ENCODE measurements around the gene TMEM115. TPM values are rescaled to one million over a fixed set of nuclear protein-coding genes. Genes with fewer than 3 reads are reported as not detected.

The TMEM115 gene
- total and polyA plus RNA-seq, 7 donors, result 20.4 to 49.6 (median 29.1) TPM

DNA sequence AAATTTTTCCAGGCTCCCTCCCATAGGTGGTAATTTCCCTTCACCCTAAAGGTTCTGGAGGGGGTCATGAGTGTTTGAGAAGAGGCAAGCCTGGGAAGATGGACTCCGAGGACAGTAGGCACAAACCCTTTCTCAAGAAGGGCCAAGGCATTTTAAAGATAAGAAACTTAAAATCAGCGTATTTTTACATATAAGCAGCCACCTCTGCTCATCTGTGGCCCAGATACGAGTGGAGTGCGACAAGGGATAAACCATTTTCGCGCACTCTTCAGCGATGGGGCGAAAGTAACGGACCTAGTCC, 19.2 kb downstream of the TMEM115 start:
- ATAC-seq (no peak), DNase-seq (no peak)
- TF ChIP-seq CTCF (IDR thresholded peaks at IDR 0.05), result no peak
- intact Hi-C loops (cut with DNase I), result no loop called here
- 42 to 66% (median 59%) methylated on average over 8 to 9 of the region's 9 CpGs for WGBS, 3 donors
- peak overlapping the region; percentile 93 for H3K4me3 ChIP-seq
- H3K27me3 ChIP-seq (ENCODE audit: insufficient read depth in 3 of 3, low read length in 2 of 3), result no peaks in the 10 kb centered on the region
- no peaks in the 10 kb centered on the region for H3K36me3 ChIP-seq (ENCODE audit: insufficient read depth in 1 of 2, low read depth in 1 of 2)
- peaks cover 33% of the 10 kb centered on the region for H3K4me1 ChIP-seq
- peak overlapping the region; percentile 95 for H3K27ac ChIP-seq
- H3K9me3 ChIP-seq, result no peaks in the 10 kb centered on the region

DNA sequence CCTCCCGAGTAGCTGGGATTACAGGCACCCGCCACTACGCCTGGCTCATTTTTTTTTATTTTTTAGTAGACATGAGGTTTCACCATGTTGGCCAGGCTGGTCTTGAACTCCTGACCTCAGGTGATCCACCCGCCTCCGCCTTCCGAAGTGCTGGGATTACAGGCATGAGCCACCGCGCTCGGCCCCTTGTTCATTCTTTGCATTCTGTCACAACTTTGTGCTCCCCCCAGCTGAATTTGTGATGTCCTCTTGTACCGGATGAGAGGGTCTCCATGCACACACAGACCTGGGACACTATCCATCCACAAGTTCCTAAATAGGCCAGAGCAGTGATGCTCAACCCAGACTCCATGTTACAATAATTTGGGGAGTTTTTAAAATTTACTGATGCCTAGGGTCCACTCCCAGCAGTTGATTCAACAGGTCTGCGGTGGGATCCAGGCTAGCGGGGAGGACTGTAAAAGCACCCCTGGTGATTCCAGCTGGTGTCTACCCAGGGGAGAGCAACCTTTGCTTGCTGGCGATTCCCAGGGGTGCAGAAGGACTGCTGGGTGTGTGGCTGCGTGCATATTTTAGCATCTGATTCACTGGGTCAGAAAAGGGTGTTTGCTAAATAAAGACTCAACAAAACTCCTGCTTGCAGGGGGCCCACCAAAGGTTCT, 19.7 kb downstream of the TMEM115 start:
- Histone ChIP-seq H3K9me3 (no peaks in the 10 kb centered on the region), H3K27me3 (ENCODE audit: insufficient read depth in 3 of 3, low read length in 2 of 3) (no peaks in the 10 kb centered on the region), H3K27ac (peak overlapping the region; percentile 95), H3K4me1 (peaks cover 37% of the 10 kb centered on the region), H3K4me3 (peak overlapping the region; percentile 93), H3K36me3 (ENCODE audit: insufficient read depth in 1 of 2, low read depth in 1 of 2) (no peaks in the 10 kb centered on the region)
- no peak for DNase-seq
- intact Hi-C loops (cut with DNase I), result no loop called here
- no peak for TF ChIP-seq CTCF (IDR thresholded peaks at IDR 0.05)
- WGBS, 3 donors, result 87 to 92% (median 89%) methylated on average over 14 of the region's 14 CpGs
- no peak for ATAC-seq

DNA sequence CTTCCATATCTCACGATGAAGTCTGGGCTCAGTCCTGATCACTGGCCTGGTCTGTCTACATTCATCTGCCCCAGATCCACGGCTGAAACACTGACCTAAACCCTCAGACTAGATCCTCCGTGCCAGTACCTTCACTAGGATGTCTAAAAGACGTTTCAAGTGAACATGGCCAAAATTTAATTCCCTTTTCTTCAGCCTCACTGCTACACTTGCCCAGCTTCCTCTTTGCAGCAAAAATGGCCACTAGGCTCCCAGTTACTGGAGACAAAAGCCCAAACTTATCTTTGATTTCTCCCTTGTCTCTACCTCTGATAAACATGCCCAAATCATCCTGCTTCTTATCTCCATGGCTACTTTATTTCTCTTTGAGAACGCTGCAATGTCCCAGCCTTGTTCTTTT, 20.4 kb downstream of the TMEM115 start:
- DNase-seq (no peak), ATAC-seq (no peak)
- TF ChIP-seq CTCF (IDR thresholded peaks at IDR 0.05), result no peak
- Histone ChIP-seq H3K27ac (peak overlapping the region; percentile 95), H3K36me3 (ENCODE audit: insufficient read depth in 1 of 2, low read depth in 1 of 2) (no peaks in the 10 kb centered on the region), H3K27me3 (ENCODE audit: insufficient read depth in 3 of 3, low read length in 2 of 3) (no peaks in the 10 kb centered on the region), H3K9me3 (no peaks in the 10 kb centered on the region), H3K4me1 (peaks cover 43% of the 10 kb centered on the region), H3K4me3 (peak overlapping the region; percentile 93)
- intact Hi-C loops (cut with DNase I), result no loop called here
- 71 to 80% (median 74%) methylated on average over 5 of the region's 5 CpGs for WGBS, 3 donors

GRCh38 chr3:50337175-50337861, 22.0 kb downstream of the TMEM115 start:
- intact Hi-C loops (cut with DNase I), result no loop called here
- ATAC-seq (peak; percentile 88 to 93 (median 90)), DNase-seq (peak; percentile 100)
- no peak for TF ChIP-seq CTCF (IDR thresholded peaks at IDR 0.05)
- 0% methylated on average over 72 to 79 of the region's 79 CpGs for WGBS, 3 donors
- Histone ChIP-seq H3K4me3 (peak overlapping the region; percentile 93), H3K4me1 (peaks cover 50% of the 10 kb centered on the region), H3K9me3 (no peaks in the 10 kb centered on the region), H3K27me3 (ENCODE audit: insufficient read depth in 3 of 3, low read length in 2 of 3) (no peaks in the 10 kb centered on the region), H3K36me3 (ENCODE audit: insufficient read depth in 1 of 2, low read depth in 1 of 2) (peaks cover 0 to 6% of the 10 kb centered on the region in 2 donors), H3K27ac (peak overlapping the region; percentile 95)

Data from psoas muscle (tissue), 8 donors.